LNCAP (cell line): ENCODE results near the gene TMEM164.

ENCODE experiments used
- TF ChIP-seq, protein P1 (sequence below): fragments of 450-650 bp; IDR thresholded peaks from 2 replicates; pipeline ENCODE4 v1.5.1; 2017; ENCODE audit warnings: mild to moderate bottlenecking

TMEM164 gene

DNA sequence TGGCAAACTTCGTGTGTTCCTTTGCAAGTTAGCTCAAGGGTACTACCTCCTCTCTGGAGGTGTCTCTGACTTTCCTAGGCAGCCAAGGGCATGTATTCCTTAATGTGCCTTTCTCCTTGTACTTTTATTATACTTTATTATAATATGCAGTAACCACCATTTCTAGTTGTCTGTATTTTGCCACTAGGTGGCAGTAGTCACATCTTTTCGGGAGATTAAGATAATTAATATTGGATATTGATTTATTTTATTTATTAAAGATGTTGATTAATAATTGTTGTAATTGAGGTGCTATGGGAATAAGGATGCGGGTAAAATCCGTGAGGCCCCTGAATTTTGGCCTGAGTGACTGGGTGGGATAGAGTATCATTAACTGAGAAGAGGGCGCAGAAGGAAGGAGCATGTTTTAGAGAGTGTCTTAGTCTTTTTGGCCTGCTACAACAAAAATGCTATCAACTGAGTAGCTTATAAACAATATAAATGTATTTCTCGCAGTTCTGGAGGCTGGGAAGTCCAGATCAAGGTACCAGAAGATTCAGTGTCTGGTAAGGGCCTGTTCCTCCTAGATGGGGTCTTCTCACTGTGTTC is 153.3 kb downstream of the TMEM164 start:
- TF ChIP-seq, protein P1, sequence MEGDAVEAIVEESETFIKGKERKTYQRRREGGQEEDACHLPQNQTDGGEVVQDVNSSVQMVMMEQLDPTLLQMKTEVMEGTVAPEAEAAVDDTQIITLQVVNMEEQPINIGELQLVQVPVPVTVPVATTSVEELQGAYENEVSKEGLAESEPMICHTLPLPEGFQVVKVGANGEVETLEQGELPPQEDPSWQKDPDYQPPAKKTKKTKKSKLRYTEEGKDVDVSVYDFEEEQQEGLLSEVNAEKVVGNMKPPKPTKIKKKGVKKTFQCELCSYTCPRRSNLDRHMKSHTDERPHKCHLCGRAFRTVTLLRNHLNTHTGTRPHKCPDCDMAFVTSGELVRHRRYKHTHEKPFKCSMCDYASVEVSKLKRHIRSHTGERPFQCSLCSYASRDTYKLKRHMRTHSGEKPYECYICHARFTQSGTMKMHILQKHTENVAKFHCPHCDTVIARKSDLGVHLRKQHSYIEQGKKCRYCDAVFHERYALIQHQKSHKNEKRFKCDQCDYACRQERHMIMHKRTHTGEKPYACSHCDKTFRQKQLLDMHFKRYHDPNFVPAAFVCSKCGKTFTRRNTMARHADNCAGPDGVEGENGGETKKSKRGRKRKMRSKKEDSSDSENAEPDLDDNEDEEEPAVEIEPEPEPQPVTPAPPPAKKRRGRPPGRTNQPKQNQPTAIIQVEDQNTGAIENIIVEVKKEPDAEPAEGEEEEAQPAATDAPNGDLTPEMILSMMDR: peak; percentile 50

DNA sequence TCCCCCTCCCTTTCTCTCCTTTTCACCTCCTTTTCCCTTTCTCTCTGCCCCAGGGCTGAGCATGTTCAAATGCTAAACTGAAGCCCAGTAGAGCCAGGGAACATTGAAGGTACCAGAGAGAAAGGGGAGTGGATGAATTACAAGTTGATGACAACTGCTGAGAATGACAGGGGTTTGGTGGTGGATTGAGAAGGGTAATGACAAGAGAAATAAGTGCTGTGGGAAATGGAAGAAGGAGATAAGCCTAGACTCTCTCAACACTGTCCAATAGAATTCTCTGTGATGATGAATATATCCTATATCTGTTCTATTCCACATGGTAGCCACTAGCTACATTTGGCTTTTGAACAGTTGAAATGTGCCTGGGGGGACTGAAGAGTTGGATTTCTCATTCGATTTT is 154.5 kb downstream of the TMEM164 start:
- TF ChIP-seq, protein P1: no peak

- TF ChIP-seq, protein P1: no peak
Measured at GRCh38 chrX:110159235-110159634, 156.3 kb downstream of the TMEM164 start.

DNA sequence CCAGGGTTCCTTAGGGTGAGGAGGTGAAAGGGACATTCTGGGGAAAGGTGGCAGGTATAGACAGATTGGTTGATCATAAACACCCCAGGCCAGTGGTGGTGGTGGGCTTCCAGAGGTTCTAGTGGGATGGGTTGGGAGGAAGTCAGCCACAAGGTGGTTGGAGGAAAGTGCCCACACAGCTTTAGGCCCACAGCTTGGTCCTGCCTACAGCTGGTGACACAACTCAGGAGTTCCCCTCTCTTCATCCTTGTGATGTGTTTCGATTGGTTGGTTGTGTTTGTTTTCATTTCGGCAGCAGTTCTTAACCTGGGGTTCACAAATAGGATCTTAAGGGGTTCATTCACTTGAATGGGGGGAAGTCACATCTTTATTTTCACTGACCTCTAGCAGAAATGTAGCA is 157.0 kb downstream of the TMEM164 start:
- TF ChIP-seq, protein P1: no peak

DNA sequence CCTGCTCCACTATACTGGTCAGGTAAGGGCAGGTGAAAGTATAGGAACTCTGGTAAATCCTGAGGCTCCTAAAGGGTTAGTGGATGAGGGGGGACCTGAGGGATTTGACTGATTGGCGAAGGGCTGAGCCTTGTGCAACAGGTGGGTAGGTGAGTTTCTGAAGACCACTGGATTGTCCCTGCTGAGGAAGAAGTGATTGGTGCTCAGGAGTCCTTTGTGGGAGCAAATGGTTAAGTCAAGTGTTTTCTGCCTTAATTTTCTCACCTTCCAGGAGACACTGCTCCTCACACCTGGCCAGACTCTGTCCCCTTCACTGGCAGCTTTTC is 158.4 kb downstream of the TMEM164 start:
- TF ChIP-seq, protein P1: no peak

DNA sequence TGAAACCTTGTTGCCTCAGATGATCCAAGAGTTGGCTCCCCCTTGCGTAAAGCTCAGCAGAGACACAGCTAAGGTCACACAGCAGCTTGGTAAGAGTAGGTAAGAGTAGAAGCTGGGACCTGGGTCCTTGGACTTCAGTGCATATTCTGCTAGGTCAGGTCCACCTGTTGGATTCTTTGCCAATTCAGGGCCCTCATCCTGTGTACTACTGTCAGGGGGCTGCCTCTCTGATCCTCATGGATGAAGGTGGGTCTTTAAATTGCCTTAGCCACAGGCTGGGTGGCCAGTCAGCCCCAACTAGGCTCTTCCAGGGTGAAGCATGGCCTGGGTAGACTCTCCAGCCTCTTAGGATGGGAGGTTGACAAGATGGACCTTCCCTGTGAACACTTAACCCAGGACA is 159.2 kb downstream of the TMEM164 start:
- TF ChIP-seq, protein P1: no peak

DNA sequence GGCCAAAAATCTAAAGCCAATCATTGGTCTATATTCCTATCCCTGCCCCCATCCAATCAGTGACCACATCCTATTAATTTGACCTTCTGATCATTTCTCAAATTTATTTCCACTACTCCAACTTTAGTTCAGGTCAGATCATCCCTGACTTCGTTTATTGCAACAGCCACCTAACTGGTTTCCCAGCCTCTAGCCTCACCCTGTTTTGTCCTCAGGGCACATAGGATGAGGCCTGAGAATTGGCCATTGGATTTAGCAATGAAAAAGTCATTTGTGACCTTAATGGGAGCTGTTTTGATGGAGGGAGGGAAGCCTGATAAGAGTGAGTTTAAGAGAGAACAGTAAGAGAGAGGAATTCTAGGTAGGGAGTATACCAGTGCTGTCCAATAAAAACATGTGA is 160.0 kb downstream of the TMEM164 start:
- TF ChIP-seq, protein P1: no peak

DNA sequence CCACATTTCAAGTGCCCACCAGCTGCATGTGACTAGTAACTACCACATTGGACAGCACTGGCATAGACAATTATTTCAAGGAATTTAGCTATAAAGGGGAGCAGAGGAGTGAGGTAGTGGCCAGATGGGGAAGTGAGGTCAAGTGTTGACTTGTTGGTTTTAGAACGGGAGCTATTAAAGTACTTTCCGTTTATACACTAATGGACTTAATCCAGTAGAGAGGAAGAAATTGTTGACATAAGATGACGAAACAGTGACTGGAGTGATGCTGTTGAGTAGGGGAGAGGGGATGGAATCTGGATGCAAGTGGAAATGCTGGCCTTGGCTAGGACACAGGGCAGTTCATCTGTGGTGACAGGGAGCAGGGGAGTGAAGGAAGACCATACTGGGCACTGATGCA is 160.6 kb downstream of the TMEM164 start:
- TF ChIP-seq, protein P1: no peak
